Activated CD4-positive, alpha-beta T cell treated with anti-CD3 and anti-CD28 coated beads, Interleukin-2, amount 10 ng/mL, durations not matched to agents 7 days and 5 days (primary cell): ENCODE data around the gene NUMBL. TPM values are rescaled to one million over a fixed set of nuclear protein-coding genes. Genes with fewer than 3 reads are reported as not detected.

Experiments used
- CTCF ChIA-PET: fragments of 350-600 bp; sonication (Branson Sonifier 250); formaldehyde crosslinking; loops from one replicate; lab custom pipeline; 2021; ENCODE audit warnings: antibody characterized with exemption; lab: Charles Lee
- POLR2A ChIA-PET: fragments of 350-600 bp; sonication (Branson Sonifier 250); formaldehyde crosslinking; loops from one replicate; lab custom pipeline; 2021; ENCODE audit warnings: antibody characterized with exemption; lab: Charles Lee
- DNase-seq: peaks from one replicate; pipeline ENCODE4 v3.0.0-alpha.2; 2020
- H3K27ac Mint-ChIP-seq: one replicate; pipeline ENCODE4 v1.8.0; 2021; ENCODE audit warnings: mild to moderate bottlenecking, moderate library complexity, mixed read lengths
- H3K27me3 Mint-ChIP-seq: one replicate; pipeline ENCODE4 v1.8.0; 2021; ENCODE audit warnings: mixed read lengths
- H3K36me3 Mint-ChIP-seq: one replicate; pipeline ENCODE4 v1.8.0; 2021; ENCODE audit warnings: low read depth, mixed read lengths
- H3K4me1 Mint-ChIP-seq: one replicate; pipeline ENCODE4 v1.8.0; 2021; ENCODE audit warnings: mixed read lengths
- H3K4me3 Mint-ChIP-seq: one replicate; pipeline ENCODE4 v1.8.0; 2021; ENCODE audit warnings: mild to moderate bottlenecking, moderate library complexity, mixed read lengths
- H3K9me3 Mint-ChIP-seq: one replicate; pipeline ENCODE4 v1.8.0; 2021; ENCODE audit warnings: mixed read lengths
- total RNA-seq, 2 experiments: library from RNA; stranded (reverse); gene quantifications; one replicate each; pipeline ENCODE4 v1.2.3, GENCODE V29; 2021

NUMBL gene
- total RNA-seq, 2 experiments from 2014 or later = 5.7 to 7.3 TPM

- ChIA-PET CTCF (interaction anchor here (5.0 kb wide), 1 partner anchor 9 kb away, joined by 36 read pairs; no protein-coding TSS in a partner anchor), POLR2A (interaction anchor here (0.6 kb wide), 1 partner anchor 75 kb away, joined by 3 read pairs; no protein-coding TSS in a partner anchor)
- H3K36me3 Mint-ChIP-seq = no peaks in the 10 kb centered on the region
- DNase-seq = no peak
- H3K4me3 Mint-ChIP-seq = no peak overlapping the region
- no peaks in the 10 kb centered on the region for H3K9me3 Mint-ChIP-seq
- peaks cover 8% of the 10 kb centered on the region for H3K27me3 Mint-ChIP-seq
- H3K27ac Mint-ChIP-seq = no peak overlapping the region
- peaks cover 12% of the 10 kb centered on the region for H3K4me1 Mint-ChIP-seq
These were observed 47.6 kb downstream of the NUMBL start for GRCh38 chr19:40642757-40643305.

- Mint-ChIP-seq H3K4me3 (no peak overlapping the region), H3K27ac (no peak overlapping the region), H3K27me3 (peaks cover 8% of the 10 kb centered on the region), H3K4me1 (peaks cover 12% of the 10 kb centered on the region), H3K36me3 (no peaks in the 10 kb centered on the region), H3K9me3 (no peaks in the 10 kb centered on the region)
- ChIA-PET CTCF (no interaction called here), POLR2A (no interaction called here)
- no peak for DNase-seq
These were observed 48.3 kb downstream of the NUMBL start for GRCh38 chr19:40642051-40642706.

DNA sequence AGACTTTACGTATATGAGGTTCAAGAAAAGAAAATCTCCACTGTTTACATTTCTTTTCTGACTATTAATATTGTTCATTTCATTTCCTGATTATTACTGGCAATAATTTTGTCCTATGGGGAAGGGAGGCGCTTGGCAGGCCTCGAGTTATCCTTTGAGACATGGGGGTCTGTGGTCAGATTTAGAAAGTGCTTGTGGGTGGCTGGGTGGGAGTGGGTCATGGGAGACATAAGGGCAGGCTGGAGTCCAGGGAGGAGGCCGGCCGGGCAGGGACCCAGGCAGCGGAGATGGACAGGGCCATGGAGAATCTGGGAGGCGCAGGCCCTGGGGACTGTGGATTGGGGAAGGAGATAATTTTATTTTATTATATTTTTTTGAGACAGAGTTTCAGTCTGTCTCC is 49.2 kb downstream of the NUMBL start:
- no peak for DNase-seq
- peaks cover 2% of the 10 kb centered on the region for H3K27me3 Mint-ChIP-seq
- no peak overlapping the region for H3K4me3 Mint-ChIP-seq
- no peaks in the 10 kb centered on the region for H3K36me3 Mint-ChIP-seq
- no peak overlapping the region for H3K27ac Mint-ChIP-seq
- peaks cover 12% of the 10 kb centered on the region for H3K4me1 Mint-ChIP-seq
- CTCF ChIA-PET = no interaction called here
- no peaks in the 10 kb centered on the region for H3K9me3 Mint-ChIP-seq
- POLR2A ChIA-PET = no interaction called here

GRCh38 chr19:40640744-40641143 is 49.7 kb downstream of the NUMBL start:
- CTCF ChIA-PET = no interaction called here
- no peak for DNase-seq
- Mint-ChIP-seq H3K27ac (peak overlapping the region; percentile 41), H3K4me1 (peaks cover 10% of the 10 kb centered on the region), H3K4me3 (no peak overlapping the region), H3K27me3 (peaks cover under 1% of the 10 kb centered on the region), H3K36me3 (no peaks in the 10 kb centered on the region), H3K9me3 (no peaks in the 10 kb centered on the region)
- POLR2A ChIA-PET = no interaction called here

GRCh38 chr19:40639638-40639982 is 50.8 kb downstream of the NUMBL start:
- no peak for DNase-seq
- no peak overlapping the region for H3K4me3 Mint-ChIP-seq
- H3K4me1 Mint-ChIP-seq = peaks cover 11% of the 10 kb centered on the region
- ChIA-PET CTCF (no interaction called here), POLR2A (no interaction called here)
- no peaks in the 10 kb centered on the region for H3K36me3 Mint-ChIP-seq
- no peaks in the 10 kb centered on the region for H3K9me3 Mint-ChIP-seq
- H3K27me3 Mint-ChIP-seq = peaks cover 7% of the 10 kb centered on the region
- H3K27ac Mint-ChIP-seq = no peak overlapping the region

GRCh38 chr19:40638327-40638726 is 52.1 kb downstream of the NUMBL start:
- DNase-seq = no peak
- Mint-ChIP-seq H3K4me1 (peaks cover 13% of the 10 kb centered on the region), H3K36me3 (no peaks in the 10 kb centered on the region), H3K4me3 (no peak overlapping the region), H3K27me3 (peaks cover 7% of the 10 kb centered on the region), H3K27ac (no peak overlapping the region), H3K9me3 (no peaks in the 10 kb centered on the region)
- POLR2A ChIA-PET = no interaction called here
- CTCF ChIA-PET = interaction anchor here (1.1 kb wide), 1 partner anchor 170 kb away, joined by 5 read pairs; no protein-coding TSS in a partner anchor

DNA sequence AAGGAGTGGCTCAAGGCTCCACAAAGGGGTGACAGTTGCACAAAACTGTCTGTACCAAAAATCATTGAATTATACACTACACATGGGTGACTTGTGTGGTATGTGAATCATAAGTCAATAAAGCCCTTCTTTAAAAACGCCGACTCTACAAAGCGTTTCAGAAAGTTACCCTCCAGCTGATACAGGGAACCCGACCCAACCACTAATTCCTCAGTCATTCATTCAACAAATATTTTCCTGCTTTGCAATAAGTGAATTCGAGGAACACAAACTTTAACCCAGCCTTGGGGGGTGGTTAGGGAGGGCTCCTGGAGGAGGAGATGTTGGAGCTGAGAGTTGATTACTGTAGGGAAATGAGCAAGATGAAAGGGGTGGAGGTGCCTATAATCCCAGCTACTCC is 57.2 kb downstream of the NUMBL start:
- Mint-ChIP-seq H3K4me3 (no peak overlapping the region), H3K27ac (no peak overlapping the region), H3K27me3 (peaks cover 7% of the 10 kb centered on the region), H3K9me3 (no peaks in the 10 kb centered on the region), H3K36me3 (peaks cover 6% of the 10 kb centered on the region), H3K4me1 (peaks cover 15% of the 10 kb centered on the region)
- ChIA-PET CTCF (interaction anchor here (0.9 to 2.9 kb wide), 5 partner anchors 9 to 92 kb away, joined by 6 to 36 read pairs (median 12); no protein-coding TSS in a partner anchor), POLR2A (no interaction called here)
- no peak for DNase-seq

DNA sequence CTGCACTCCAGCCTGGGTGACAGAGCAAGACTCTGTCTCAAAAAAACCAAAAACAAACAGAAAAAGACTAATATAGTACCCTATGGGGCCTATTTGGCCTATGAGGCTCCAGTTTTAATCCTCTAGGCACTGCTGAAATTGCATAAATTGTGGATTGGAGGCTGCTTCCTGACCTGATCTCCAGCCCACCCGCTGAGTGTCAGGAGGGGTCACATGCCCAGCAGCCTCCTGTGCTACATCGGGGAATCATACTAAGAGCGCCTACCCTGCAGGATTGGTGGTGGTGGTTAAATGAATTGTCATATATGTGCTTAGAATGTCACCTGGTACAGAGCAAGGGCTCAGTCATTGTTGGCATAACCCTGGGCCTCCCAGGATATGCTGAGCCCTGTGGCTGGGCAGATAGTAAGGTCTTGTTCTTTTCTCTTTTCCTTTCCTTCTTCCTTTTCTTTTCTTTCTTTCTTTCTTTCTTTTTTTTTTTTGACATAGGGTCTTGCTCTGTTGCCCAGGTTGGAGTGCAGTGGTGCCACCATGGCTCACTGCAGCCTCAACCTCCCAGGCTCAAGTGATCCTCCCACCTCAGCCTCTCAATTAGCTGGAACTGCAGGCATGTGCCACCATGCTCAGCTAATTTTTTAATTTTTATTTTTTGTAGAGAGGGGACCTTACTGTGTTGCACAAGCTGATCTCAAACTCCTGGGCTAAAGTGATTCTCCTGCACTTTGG is 58.0 kb downstream of the NUMBL start:
- H3K27ac Mint-ChIP-seq = no peak overlapping the region
- peaks cover 7% of the 10 kb centered on the region for H3K27me3 Mint-ChIP-seq
- H3K4me1 Mint-ChIP-seq = peaks cover 15% of the 10 kb centered on the region
- CTCF ChIA-PET = interaction anchor here (2.7 to 2.9 kb wide), 2 partner anchors 13 to 28 kb away, joined by 12 to 36 read pairs; no protein-coding TSS in a partner anchor
- H3K36me3 Mint-ChIP-seq = peaks cover 6% of the 10 kb centered on the region
- DNase-seq = no peak
- H3K4me3 Mint-ChIP-seq = no peak overlapping the region
- POLR2A ChIA-PET = no interaction called here
- no peaks in the 10 kb centered on the region for H3K9me3 Mint-ChIP-seq

DNA sequence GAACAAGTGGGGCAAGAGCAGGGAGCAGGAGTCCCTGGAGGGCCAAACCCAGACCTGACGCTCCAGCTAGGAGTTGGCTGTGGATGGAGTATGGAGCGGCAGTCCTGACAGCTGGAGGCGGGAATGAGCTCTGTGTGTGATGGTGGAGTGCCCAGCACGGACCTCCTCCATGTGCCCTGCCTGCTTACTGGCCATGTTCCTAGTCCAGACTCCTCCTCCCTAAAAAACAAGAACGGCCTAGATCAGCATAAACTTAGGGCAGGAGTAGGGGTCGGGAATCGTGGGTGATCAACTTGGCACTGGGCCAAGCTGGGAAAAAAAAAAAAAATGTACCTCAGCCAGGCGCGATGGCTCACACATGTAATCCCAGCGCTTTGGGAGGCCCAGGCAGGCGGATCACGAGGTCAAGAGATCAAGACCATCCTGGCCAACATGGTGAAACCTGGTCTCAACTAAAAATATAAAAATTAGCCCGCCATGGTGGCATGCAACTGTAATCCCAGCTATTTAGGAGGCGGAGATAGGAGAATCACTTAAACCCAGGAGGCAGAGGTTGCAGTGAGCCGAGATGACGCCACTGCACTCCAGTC is 59.8 kb downstream of the NUMBL start:
- Mint-ChIP-seq H3K36me3 (peaks cover 8% of the 10 kb centered on the region), H3K27ac (no peak overlapping the region), H3K9me3 (no peaks in the 10 kb centered on the region), H3K4me3 (no peak overlapping the region), H3K27me3 (peaks cover 6% of the 10 kb centered on the region), H3K4me1 (peaks cover 15% of the 10 kb centered on the region)
- no peak for DNase-seq
- ChIA-PET CTCF (interaction anchor here (0.8 kb wide), 1 partner anchor 109 kb away, joined by 3 read pairs; no protein-coding TSS in a partner anchor), POLR2A (no interaction called here)

GRCh38 chr19:40629346-40629745 is 61.1 kb downstream of the NUMBL start:
- no peaks in the 10 kb centered on the region for H3K9me3 Mint-ChIP-seq
- H3K4me1 Mint-ChIP-seq = peaks cover 18% of the 10 kb centered on the region
- H3K27ac Mint-ChIP-seq = no peak overlapping the region
- ChIA-PET POLR2A (no interaction called here), CTCF (no interaction called here)
- H3K4me3 Mint-ChIP-seq = no peak overlapping the region
- H3K27me3 Mint-ChIP-seq = no peaks in the 10 kb centered on the region
- DNase-seq = no peak
- peaks cover 14% of the 10 kb centered on the region for H3K36me3 Mint-ChIP-seq

DNA sequence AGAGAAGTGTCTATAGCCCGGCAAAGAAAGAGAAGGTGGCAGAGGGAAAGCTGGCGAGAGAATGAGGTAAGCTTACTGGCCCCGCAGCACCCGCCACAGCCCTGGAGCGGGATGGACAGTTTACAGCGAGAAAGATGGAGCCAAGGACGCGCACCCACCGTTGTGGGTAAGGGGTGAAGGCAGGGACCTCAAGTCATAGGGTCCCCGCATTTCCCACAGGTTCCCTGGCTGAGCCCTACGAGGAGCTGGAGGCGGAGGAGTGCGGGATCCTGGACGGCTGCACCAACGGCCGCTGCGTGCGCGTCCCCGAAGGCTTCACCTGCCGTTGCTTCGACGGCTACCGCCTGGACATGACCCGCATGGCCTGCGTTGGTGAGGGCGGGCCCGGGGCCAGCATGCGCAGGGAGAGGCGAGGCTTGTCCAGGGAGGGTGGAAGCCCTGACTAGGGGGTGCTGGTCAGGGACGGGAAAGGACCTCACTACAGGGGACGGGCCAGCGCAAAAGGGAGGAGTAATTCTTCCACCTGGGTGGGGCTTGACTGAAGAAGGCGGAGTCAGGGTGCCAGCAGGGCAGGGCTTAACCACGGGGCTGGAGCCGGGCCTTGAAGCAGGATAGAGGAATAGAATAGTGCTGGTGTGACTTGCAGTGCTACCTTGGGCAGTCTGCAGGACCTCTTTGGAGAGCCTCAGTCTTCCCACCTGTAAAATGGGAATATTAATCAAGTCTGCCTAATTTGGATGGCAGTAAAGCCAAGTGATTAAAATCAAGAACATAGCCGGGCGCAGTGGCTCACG is 62.8 kb downstream of the NUMBL start:
- POLR2A ChIA-PET = no interaction called here
- no peak for DNase-seq
- CTCF ChIA-PET = no interaction called here
- H3K27ac Mint-ChIP-seq = no peak overlapping the region
- H3K4me1 Mint-ChIP-seq = peaks cover 25% of the 10 kb centered on the region
- H3K27me3 Mint-ChIP-seq = no peaks in the 10 kb centered on the region
- H3K9me3 Mint-ChIP-seq = no peaks in the 10 kb centered on the region
- H3K36me3 Mint-ChIP-seq = peaks cover 17% of the 10 kb centered on the region
- no peak overlapping the region for H3K4me3 Mint-ChIP-seq

DNA sequence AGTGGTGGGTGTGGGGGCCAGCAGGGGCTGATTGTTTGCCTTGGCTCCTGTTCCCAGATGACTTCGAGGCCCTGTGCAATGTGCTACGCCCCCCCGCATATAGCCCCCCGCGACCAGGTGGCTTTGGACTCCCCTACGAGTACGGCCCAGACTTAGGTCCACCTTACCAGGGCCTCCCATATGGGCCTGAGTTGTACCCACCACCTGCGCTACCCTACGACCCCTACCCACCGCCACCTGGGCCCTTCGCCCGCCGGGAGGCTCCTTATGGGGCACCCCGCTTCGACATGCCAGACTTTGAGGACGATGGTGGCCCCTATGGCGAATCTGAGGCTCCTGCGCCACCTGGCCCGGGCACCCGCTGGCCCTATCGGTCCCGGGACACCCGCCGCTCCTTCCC is 63.5 kb downstream of the NUMBL start:
- peaks cover 25% of the 10 kb centered on the region for H3K4me1 Mint-ChIP-seq
- peaks cover 19% of the 10 kb centered on the region for H3K36me3 Mint-ChIP-seq
- no peaks in the 10 kb centered on the region for H3K27me3 Mint-ChIP-seq
- ChIA-PET POLR2A (no interaction called here), CTCF (interaction anchor here (4.8 kb wide), 1 partner anchor 7 kb away, joined by 31 read pairs; no protein-coding TSS in a partner anchor)
- H3K4me3 Mint-ChIP-seq = no peak overlapping the region
- H3K27ac Mint-ChIP-seq = no peak overlapping the region
- DNase-seq = no peak
- H3K9me3 Mint-ChIP-seq = no peaks in the 10 kb centered on the region
